GM06990 (cell line): ENCODE results near the gene MARCHF2.

Experiments
- DNase-seq: peaks from one replicate; pipeline ENCODE4 v3.0.0-alpha.2; 2011; ENCODE audit not compliant: insufficient read length; ENCODE audit errors: extremely low read depth
- H3K27me3 ChIP-seq: replicated peaks from 2 replicates; pipeline ENCODE4 v1.6.0; 2011; ENCODE audit warnings: low read length; ENCODE audit not compliant: control insufficient read depth, insufficient read depth
- H3K36me3 ChIP-seq: 2 replicates; pipeline ENCODE4 v1.5.1; 2011; ENCODE audit warnings: low read length; ENCODE audit not compliant: control insufficient read depth, insufficient read depth
- H3K4me3 ChIP-seq: replicated peaks from 2 replicates; pipeline ENCODE4 v1.5.1; 2011; ENCODE audit warnings: low read depth, mild to moderate bottlenecking, control low read depth, low read length
- TF ChIP-seq, protein P1 (sequence below): IDR thresholded peaks from 2 replicates; pipeline ENCODE4 v1.5.1; 2011; ENCODE audit warnings: low read length, control low read depth, mild to moderate bottlenecking, inconsistent platforms; ENCODE audit not compliant: insufficient read depth, poor library complexity, severe bottlenecking

The MARCHF2 gene

DNA sequence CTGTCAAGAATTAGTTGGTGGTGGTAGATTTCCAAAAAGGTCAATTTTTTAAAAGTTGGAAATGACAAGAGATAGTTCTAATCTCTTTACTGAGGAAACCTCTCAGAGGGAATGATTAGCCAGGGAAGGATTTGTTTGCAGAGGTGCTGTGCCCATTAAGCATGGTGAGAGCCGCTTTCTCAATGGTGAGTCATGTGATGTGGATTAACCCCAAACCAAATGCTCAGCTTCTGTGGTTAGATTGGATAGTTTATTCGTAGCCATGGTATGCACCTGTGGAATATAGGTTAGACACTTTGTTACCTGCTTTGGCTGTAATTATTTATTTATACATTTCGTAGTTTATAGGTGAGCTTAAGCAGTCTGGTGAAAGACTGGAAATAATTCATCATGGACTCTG lies 38.8 kb downstream of the MARCHF2 start:
- Histone ChIP-seq H3K4me3 (no peak overlapping the region), H3K27me3 (no peaks in the 10 kb centered on the region), H3K36me3 (peaks cover 14% of the 10 kb centered on the region)
- TF ChIP-seq, protein P1, sequence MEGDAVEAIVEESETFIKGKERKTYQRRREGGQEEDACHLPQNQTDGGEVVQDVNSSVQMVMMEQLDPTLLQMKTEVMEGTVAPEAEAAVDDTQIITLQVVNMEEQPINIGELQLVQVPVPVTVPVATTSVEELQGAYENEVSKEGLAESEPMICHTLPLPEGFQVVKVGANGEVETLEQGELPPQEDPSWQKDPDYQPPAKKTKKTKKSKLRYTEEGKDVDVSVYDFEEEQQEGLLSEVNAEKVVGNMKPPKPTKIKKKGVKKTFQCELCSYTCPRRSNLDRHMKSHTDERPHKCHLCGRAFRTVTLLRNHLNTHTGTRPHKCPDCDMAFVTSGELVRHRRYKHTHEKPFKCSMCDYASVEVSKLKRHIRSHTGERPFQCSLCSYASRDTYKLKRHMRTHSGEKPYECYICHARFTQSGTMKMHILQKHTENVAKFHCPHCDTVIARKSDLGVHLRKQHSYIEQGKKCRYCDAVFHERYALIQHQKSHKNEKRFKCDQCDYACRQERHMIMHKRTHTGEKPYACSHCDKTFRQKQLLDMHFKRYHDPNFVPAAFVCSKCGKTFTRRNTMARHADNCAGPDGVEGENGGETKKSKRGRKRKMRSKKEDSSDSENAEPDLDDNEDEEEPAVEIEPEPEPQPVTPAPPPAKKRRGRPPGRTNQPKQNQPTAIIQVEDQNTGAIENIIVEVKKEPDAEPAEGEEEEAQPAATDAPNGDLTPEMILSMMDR, result no peak
- no peak for DNase-seq

DNA sequence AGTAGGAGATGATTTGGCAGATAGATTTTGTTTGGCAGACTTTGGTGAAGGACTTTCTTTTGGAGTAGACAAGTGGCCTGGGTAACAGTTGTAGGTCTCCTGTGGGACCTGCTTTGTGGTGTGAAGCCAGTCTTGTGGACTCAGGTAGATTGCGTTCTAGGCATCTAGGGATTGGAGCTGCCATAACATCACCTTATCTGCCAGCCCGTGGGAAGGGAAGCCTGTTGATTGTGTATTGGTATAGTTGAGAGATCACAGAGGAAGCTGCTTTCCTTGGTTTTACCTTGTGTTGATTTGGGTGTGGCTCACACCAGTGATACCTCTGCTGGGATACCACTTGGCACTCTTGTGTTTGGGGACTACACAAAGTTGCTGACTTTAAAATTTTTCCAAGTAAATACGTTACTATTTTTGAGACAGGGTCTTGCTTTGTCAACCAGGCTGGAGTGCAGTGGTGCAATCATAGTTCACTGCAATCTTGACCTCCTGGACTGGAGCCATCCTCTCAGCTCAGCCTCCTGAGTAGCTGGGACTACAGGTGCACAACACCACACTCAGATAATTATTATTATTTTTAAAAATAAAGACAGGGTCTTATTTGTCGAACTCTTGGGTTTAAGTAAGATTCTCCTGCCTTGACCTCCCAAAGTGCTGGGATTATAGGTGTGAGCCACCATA lies 39.5 kb downstream of the MARCHF2 start:
- Histone ChIP-seq H3K36me3 (peaks cover 14% of the 10 kb centered on the region), H3K4me3 (no peak overlapping the region), H3K27me3 (no peaks in the 10 kb centered on the region)
- TF ChIP-seq, protein P1, result no peak
- DNase-seq, result no peak

DNA sequence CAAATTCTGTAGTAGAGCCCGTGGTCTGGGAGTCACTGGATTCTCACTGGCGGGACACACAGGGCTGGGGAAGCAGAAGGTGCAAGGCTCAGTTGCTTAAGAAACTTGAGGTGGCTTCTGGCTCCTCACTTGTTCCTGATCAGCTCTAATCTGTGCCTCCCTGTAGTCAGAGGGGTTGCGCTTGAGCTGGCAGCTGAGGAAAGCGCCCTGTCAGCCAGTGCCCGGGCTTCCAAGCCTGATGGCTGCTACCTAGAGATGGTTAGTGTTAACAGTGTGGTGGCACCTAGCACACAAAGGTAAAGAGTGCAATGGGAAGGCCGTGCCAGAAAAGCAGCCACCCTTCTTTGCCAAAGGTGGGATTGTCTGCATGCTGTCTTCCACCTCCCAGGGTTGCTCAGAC lies 40.5 kb downstream of the MARCHF2 start:
- TF ChIP-seq, protein P1, result no peak
- no peak overlapping the region for H3K4me3 ChIP-seq
- H3K36me3 ChIP-seq, result peaks cover 16% of the 10 kb centered on the region
- no peaks in the 10 kb centered on the region for H3K27me3 ChIP-seq
- DNase-seq, result no peak

DNA sequence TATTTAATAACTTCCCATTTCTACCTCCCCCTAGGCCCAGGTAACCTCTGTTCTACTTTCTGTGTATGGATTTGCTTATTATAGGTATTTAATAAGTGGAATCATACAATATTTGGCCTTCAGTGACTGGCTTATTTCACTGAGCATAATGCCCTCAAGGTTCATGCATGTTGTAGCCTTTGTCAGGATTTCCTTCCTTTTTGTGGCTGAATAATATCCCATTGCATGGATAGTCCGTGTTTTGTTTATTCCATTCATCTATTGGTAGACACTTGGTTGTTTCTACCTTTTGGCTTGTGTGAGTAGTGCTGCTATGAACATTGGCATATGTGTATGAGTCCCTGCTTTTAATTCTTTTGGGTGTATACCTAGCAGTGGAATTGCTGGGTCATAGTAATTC lies 41.1 kb downstream of the MARCHF2 start:
- no peak for DNase-seq
- H3K4me3 ChIP-seq, result no peak overlapping the region
- H3K27me3 ChIP-seq, result no peaks in the 10 kb centered on the region
- TF ChIP-seq, protein P1, result no peak
- peaks cover 16% of the 10 kb centered on the region for H3K36me3 ChIP-seq

DNA sequence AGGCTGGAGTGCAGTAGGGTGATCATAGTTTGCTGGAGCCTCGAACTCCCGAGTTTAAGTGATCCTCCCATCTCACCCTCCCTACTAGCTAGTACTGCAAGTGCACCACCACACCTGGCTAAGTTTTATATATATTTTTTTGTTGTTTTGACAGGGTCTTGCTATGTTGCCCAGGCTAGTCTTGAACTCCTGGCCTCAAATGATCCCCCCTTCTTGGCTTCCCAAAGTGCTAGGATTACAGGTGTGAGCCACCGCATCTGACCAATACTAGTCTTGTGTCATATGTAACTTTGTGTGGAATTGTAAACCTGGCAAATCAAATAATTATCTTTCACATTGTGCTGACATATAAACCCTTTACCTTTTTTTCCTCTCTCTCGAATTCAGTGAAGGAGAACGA lies 41.9 kb downstream of the MARCHF2 start:
- no peak for DNase-seq
- peaks cover 16% of the 10 kb centered on the region for H3K36me3 ChIP-seq
- TF ChIP-seq, protein P1, result no peak
- H3K4me3 ChIP-seq, result no peak overlapping the region
- H3K27me3 ChIP-seq, result no peaks in the 10 kb centered on the region

DNA sequence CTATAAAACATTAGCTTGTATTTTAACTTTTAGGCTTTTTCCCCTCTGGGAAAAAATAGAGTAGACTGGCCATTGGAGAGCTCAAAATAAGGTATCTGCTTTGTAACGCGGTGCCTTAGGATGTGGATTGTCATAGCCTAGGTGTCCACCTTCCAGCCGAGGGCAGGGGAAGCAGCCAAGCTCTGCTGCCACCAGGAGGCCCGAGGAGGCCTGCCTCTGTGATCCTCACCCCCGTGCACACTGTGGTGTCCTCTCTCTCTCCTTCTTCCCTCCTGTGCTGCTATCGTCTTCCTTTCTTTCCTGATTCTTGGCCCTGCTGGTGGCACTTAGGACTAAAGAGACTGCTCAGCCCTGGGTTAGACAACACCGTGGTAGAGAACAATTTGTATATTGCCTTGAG lies 43.0 kb downstream of the MARCHF2 start:
- TF ChIP-seq, protein P1, result no peak
- H3K36me3 ChIP-seq, result peaks cover 16% of the 10 kb centered on the region

More for the DNA sequence above, 43.0 kb downstream of the MARCHF2 start:
- Histone ChIP-seq H3K27me3 (no peaks in the 10 kb centered on the region), H3K4me3 (no peak overlapping the region)
- no peak for DNase-seq
